Chondrocyte (in vitro differentiated cells): ENCODE data around the gene DRICH1. TPM values are rescaled to one million over a fixed set of nuclear protein-coding genes. Genes with fewer than 3 reads are reported as not detected.
A peak's percentile ranks its signal among the peaks of the same experiment; 100 is the strongest.
"Not testable (repeated sequence)": the region's sequence is repeated elsewhere in the genome, so short reads cannot be mapped to it uniquely, and the experiment has no call there.

Source experiments
- DNase-seq: peaks from one replicate; pipeline ENCODE4 v3.0.0; 2021; ENCODE audit warnings: mixed read lengths, low spot score
- H3K27ac Mint-ChIP-seq: one replicate; pipeline ENCODE4 v1.8.0; 2021; ENCODE audit warnings: mild to moderate bottlenecking, moderate library complexity, mixed read lengths; ENCODE audit not compliant: unreplicated experiment
- H3K27me3 Mint-ChIP-seq: 2 replicates; pipeline ENCODE4 v1.8.0; 2021; ENCODE audit warnings: low read depth, mixed read lengths
- H3K36me3 Mint-ChIP-seq: 2 replicates; pipeline ENCODE4 v1.8.0; 2021; ENCODE audit warnings: low read depth, mixed read lengths
- H3K4me1 Mint-ChIP-seq: 2 replicates; pipeline ENCODE4 v1.8.0; 2021; ENCODE audit warnings: low read depth, mild to moderate bottlenecking, mixed read lengths
- H3K4me3 Mint-ChIP-seq: one replicate; pipeline ENCODE4 v1.8.0; 2021; ENCODE audit warnings: mild to moderate bottlenecking, moderate library complexity, mixed read lengths; ENCODE audit not compliant: unreplicated experiment
- H3K9me3 Mint-ChIP-seq: 2 replicates; pipeline ENCODE4 v1.8.0; 2021; ENCODE audit warnings: low read depth, mixed read lengths
- total RNA-seq: library from RNA; stranded (reverse); gene quantifications from 3 replicates; pipeline ENCODE4 v1.2.1, GENCODE V29; 2021
- TF ChIP-seq, protein P1 (sequence below): fragments of 200-600 bp; sonication (generic); IDR thresholded peaks from 2 replicates; pipeline ENCODE4 v1.5.0; 2021; ENCODE audit warnings: antibody characterized with exemption, mild to moderate bottlenecking, moderate library complexity

Gene DRICH1
- total RNA-seq, 1 donor from 2014 or later, result not detected

DNA sequence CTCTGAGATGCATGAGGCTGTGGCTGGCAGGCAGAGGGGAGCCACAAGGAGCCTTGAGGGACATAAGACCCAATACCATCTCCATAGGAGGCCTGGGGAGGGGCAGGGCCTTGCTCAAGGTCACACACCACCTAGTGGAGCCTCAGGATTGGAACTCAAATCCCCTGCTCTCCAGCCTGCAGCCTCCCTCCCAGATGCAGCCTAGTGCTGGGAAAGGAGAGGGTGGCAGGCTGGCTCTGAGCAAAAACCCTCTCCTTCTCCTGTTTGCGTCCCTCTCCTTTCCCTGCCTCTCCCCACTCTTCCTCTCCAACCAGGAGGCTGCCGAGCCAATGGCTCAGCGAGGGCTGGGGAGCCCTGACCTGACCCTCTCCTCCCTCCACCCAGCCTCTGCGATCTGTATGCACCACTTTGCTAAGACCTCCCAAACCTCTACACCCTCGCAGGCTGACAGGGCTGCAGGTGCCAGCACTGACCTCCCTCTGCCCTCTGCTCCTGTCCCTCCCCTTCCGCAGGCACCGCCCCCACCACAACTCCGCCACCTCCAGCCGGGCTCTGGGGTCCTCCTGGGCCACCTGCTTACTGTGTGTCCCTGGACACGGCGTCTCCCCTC lies 66.7 kb downstream of the DRICH1 start:
- Mint-ChIP-seq H3K27ac (no peak overlapping the region), H3K4me1 (peaks cover 11% of the 10 kb centered on the region), H3K4me3 (peak overlapping the region; percentile 68), H3K9me3 (no peaks in the 10 kb centered on the region), H3K27me3 (peaks cover 23% of the 10 kb centered on the region), H3K36me3 (no peaks in the 10 kb centered on the region)
- no peak for DNase-seq
- TF ChIP-seq, protein P1, sequence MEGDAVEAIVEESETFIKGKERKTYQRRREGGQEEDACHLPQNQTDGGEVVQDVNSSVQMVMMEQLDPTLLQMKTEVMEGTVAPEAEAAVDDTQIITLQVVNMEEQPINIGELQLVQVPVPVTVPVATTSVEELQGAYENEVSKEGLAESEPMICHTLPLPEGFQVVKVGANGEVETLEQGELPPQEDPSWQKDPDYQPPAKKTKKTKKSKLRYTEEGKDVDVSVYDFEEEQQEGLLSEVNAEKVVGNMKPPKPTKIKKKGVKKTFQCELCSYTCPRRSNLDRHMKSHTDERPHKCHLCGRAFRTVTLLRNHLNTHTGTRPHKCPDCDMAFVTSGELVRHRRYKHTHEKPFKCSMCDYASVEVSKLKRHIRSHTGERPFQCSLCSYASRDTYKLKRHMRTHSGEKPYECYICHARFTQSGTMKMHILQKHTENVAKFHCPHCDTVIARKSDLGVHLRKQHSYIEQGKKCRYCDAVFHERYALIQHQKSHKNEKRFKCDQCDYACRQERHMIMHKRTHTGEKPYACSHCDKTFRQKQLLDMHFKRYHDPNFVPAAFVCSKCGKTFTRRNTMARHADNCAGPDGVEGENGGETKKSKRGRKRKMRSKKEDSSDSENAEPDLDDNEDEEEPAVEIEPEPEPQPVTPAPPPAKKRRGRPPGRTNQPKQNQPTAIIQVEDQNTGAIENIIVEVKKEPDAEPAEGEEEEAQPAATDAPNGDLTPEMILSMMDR, result peak; percentile 41

DNA sequence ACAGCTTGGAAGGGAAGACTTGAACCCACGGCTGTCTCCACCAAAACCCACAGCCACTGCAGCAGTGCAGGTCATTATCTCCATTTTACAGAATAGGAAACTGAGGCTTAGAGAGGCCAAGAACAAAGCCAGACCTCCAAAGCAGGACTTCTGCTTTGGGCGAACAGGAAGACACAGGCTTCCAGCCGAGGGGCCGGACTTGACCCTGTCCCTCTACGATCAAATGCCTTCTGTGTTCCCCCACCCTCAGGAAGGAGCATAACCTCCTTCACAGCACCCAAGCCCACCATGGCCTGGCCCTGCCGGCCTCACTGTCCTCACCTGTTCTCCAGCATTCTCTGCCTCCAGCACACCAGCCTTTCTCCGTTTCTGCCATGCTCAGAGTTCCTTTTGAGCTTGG lies 67.8 kb downstream of the DRICH1 start:
- H3K27ac Mint-ChIP-seq, result no peak overlapping the region
- H3K27me3 Mint-ChIP-seq, result peaks cover 28% of the 10 kb centered on the region
- TF ChIP-seq, protein P1, result no peak
- H3K4me1 Mint-ChIP-seq, result peaks cover 11% of the 10 kb centered on the region
- H3K9me3 Mint-ChIP-seq, result no peaks in the 10 kb centered on the region
- DNase-seq, result no peak
- no peaks in the 10 kb centered on the region for H3K36me3 Mint-ChIP-seq
- no peak overlapping the region for H3K4me3 Mint-ChIP-seq

DNA sequence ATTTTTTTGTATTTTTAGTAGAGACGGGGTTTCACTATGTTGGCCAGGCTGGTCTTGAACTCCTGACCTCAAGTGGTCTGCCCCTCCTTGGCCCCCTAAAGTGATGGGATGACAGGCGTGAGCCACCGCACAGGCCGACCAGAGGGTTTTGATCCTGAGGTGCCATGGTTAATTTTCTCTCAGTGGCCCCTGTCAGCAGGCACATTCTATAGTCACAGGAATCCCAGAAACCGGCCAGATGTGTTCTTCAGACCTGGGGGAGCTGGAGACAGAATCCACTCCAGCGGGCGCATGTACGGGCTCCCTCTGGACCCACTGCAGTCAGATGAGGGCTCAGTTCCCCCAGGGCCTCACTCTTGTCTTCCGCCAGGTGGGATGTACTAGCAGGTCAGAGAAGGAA lies 69.0 kb downstream of the DRICH1 start:
- Mint-ChIP-seq H3K4me1 (peaks cover 11% of the 10 kb centered on the region), H3K36me3 (no peaks in the 10 kb centered on the region), H3K27ac (no peak overlapping the region), H3K9me3 (no peaks in the 10 kb centered on the region), H3K4me3 (no peak overlapping the region), H3K27me3 (peaks cover 38% of the 10 kb centered on the region)
- no peak for DNase-seq
- TF ChIP-seq, protein P1, result no peak

- H3K9me3 Mint-ChIP-seq, result no peaks in the 10 kb centered on the region
- DNase-seq, result no peak
- peaks cover 6% of the 10 kb centered on the region for H3K4me1 Mint-ChIP-seq
- TF ChIP-seq, protein P1, result no peak
- H3K27me3 Mint-ChIP-seq, result peaks cover 41% of the 10 kb centered on the region
- no peaks in the 10 kb centered on the region for H3K36me3 Mint-ChIP-seq
- H3K27ac Mint-ChIP-seq, result no peak overlapping the region
- no peak overlapping the region for H3K4me3 Mint-ChIP-seq
These were observed 69.9 kb downstream of the DRICH1 start for GRCh38 chr22:23562186-23562585.

DNA sequence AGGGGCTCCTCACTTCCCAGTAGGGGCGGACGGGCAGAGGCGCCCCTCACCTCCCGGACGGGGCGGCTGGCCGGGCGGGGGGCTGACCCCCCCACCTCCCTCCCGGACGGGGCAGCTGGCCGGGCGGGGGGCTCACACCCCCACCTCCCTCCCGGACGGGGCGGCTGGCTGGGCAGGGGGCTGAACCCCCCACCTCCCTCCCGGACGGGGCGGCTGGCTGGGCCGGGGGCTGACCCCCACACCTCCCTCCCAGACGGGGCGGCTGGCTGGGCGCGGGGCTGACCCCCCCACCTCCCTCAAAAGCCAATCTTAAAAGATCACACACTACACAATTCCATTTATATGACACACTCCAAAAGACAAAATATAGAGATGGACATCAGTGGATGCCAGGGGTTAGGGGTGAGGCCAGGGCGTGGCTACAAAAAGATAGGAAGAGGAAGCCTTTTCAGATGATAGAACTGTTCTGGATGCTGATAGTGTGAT lies 71.1 kb downstream of the DRICH1 start:
- H3K27me3 Mint-ChIP-seq, result peaks cover 43% of the 10 kb centered on the region
- not testable (repeated sequence) for H3K27ac Mint-ChIP-seq, H3K4me3 Mint-ChIP-seq, H3K9me3 Mint-ChIP-seq, H3K4me1 Mint-ChIP-seq, DNase-seq, H3K36me3 Mint-ChIP-seq

GRCh38 chr22:23560215-23560614 lies 71.9 kb downstream of the DRICH1 start:
- DNase-seq, H3K36me3 Mint-ChIP-seq, H3K9me3 Mint-ChIP-seq, H3K4me3 Mint-ChIP-seq, H3K27ac Mint-ChIP-seq, H3K4me1 Mint-ChIP-seq: not testable (repeated sequence)
- peaks cover 38% of the 10 kb centered on the region for H3K27me3 Mint-ChIP-seq

Other genes starting within 250 kb of the DRICH1 start
- gene IGLL1, start 52.0 kb downstream of the DRICH1 start, total RNA-seq, result not detected in 3 replicates
- gene RGL4, start 58.7 kb upstream of the DRICH1 start, total RNA-seq, result not detected in 3 replicates
- gene ZNF70, start 118.8 kb upstream of the DRICH1 start, total RNA-seq, result 11.9 to 12.8 TPM (median 12.1 TPM) in 3 replicates
- gene VPREB3, start 122.1 kb upstream of the DRICH1 start, total RNA-seq, result not detected in 3 replicates
- not detected in 3 replicates for gene C22orf15, start 130.7 kb upstream of the DRICH1 start, total RNA-seq
- 42.6 to 78.5 TPM (median 62.2 TPM) in 3 replicates for gene CHCHD10, start 135.7 kb upstream of the DRICH1 start, total RNA-seq
- gene MMP11, start 140.5 kb upstream of the DRICH1 start, total RNA-seq, result 68.4 to 172 TPM (median 169 TPM) in 3 replicates
- gene SMARCB1, start 154.6 kb upstream of the DRICH1 start, total RNA-seq, result 102 to 133 TPM (median 114 TPM) in 3 replicates
- gene DERL3, start 206.7 kb upstream of the DRICH1 start, total RNA-seq, result 1.3 to 4.6 TPM (median 2.0 TPM) in 3 replicates
- 14.5 to 14.9 TPM (median 14.8 TPM) in 3 replicates for gene SLC2A11, start 225.6 kb upstream of the DRICH1 start, total RNA-seq